ENCODE results near the gene PCDH8.

PCDH8 gene

DNA sequence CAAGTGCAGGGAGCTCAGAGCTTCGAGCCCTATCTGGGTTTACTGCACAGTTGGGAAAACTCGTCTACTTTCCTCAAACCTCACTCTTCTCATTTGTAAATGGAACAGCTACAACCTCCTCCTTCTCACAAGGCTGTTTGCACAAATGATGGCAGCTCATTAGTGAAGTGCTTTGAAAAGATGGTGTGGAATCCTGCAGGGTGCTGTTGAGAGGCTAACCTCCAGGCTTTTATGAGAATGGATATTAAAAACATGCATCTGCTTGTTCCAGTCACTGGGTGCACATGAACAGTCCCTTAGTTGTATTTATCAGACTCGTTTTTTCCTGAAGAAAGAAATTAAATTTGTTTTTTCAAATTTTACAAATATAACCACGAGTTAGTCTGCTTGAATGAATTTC is 36.6 kb downstream of the PCDH8 start:
- DNase-seq (ENCODE audit: low read depth), result no peak

- no peak for DNase-seq (ENCODE audit: low read depth)
Observed at GRCh38 chr13:52810526-52810925, 37.9 kb downstream of the PCDH8 start.

DNA sequence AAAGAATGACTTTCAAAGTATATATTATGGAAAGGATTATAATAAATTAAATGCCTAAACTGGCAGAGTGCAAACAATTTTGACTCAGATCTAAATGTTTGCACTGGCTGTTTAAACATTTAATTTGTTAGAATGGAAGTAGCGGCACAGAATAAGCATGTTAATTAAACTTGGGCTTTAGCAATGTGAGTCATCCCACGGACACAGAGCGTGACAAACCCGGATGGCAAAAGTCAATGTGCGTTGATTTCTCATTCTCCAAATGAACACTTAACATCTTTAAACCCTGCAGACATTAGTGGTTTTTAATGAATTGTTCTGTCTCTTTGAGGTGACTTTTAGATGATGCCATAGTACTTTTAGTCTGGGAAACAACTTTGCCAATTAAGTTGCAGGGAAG is 38.4 kb downstream of the PCDH8 start:
- DNase-seq (ENCODE audit: low read depth), result no peak

DNA sequence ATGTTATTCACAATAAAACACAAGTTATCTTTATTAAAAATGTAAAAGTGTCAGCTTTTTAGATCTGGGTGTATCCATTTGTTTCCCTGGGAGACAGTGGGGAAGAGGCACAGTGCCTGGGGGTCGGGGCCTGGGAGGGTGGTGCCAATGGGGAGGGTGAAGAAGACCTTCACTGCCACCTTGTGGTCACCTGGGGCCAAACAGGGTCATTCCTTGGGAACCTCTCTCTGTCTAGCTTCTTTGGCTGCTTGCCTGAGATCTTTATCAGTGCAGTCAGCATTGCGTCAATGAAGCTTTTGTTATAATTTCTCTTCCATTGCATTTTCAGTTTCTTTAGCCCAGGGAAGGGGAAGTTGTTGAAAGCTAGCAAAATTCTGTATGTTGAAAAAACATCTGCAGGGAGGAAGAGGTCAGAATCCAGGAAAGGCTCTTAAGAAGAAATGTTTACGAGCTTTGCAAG is 39.1 kb downstream of the PCDH8 start:
- peak; percentile 22 for DNase-seq (ENCODE audit: low read depth)

- DNase-seq (ENCODE audit: low read depth), result no peak
Observed at GRCh38 chr13:52808842-52809219, 39.6 kb downstream of the PCDH8 start.

DNA sequence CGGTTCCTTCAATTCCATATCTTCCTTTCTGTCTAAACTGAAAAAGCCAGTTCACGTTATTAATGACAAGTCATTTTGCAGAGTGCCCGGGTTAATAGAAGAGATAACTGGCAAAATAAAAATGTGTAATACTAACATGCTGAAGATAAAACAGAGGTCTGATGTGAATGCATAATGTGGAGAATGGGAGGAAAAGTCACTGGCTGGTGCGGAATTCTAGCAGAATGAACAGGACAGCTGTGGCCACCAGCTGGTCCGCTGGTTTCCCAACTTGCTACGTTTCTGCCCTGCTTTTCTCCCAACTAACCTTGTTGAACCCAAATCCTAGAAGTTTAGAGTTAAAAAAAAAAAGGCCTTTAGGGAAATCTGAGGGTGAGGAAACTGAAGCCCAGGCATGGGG is 42.4 kb downstream of the PCDH8 start:
- DNase-seq (ENCODE audit: low read depth), result no peak

GRCh38 chr13:52804202-52804641 is 44.2 kb downstream of the PCDH8 start:
- DNase-seq (ENCODE audit: low read depth), result no peak

- DNase-seq (ENCODE audit: low read depth), result no peak
Observed at GRCh38 chr13:52800856-52801255, 47.6 kb downstream of the PCDH8 start.

DNA sequence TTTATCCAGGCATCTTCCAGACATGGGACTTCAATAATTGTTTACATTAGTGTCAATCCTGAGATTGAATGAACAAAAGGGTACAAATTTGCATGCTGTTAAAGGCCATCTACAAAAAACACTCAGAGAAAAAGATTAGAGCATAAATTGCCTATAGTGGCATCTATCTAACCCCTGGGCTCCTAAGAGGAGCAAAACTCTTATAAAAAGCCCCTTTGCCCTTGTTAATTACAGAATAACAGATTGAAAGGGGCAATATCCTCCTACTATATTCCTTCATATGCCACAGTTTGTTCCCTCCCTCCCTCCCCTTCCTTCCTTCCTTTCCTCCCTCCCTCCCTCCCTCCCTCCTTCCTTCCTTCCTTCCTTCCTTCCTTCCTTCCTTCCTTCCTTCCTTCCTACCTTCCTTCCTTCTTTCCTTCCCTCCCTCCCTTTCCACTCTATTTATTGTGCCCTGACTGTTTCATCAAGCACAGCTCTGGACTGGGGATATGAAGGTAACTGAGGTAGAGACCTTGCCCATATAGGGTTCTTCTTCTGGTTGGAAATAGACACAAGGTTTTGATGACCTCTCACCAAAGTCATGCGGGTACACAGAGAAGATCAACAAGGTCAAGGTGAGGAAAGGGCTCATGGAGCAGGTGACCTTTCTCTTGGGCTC is 49.5 kb downstream of the PCDH8 start:
- DNase-seq (ENCODE audit: low read depth), result no peak

GRCh38 chr13:52797176-52797575 is 51.3 kb downstream of the PCDH8 start:
- no peak for DNase-seq (ENCODE audit: low read depth)

DNA sequence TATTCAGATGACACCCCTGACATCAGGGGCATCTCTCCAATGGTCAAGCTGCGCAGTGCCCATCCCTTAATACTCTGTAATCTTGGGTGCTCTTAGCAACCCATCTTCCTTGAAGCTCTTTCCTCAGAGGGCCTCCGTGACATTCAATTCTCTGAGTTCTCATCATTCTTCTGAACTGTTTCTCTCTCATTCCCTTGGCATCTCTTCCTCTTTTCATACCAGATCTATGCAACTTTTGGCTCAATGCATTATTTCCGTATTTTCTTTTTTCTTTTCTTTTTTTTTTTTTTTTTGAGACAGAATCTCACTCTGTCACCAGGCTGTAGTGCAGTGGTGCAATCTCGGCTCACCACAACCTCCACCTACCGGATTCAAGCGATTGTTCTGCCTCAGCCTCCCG is 53.9 kb downstream of the PCDH8 start:
- no peak for DNase-seq (ENCODE audit: low read depth)

DNA sequence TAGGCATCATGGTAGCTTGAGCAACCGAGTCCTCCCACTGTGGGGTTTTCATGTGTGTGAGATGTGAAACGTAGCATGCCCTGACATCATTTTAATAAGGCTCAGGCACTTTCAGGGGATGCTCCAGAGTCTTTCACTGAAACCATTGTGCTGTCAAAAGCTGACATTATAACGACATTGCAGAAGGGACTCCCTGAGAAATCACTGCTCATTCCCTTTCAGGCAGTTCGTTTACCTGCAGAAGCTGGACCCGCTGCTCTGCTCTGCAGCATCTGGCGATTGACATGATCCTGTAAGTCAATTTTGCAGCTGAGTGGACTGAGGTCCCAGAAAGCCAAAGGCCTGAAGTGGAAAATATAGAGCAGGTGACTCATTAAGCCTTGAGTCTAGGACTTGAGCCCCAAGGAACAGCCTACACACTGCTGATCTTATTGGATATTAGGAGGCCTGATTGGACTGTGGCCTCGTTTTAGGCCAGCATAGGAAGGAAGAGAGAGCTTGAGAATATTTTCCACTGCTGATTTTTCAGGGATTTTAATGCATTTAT is 54.9 kb downstream of the PCDH8 start:
- no peak for DNase-seq (ENCODE audit: low read depth)
